ENCODE data around the gene ATP9A.

- TF ChIP-seq CTCF (conservative IDR thresholded peaks at IDR 0.05 in 1 of 2, IDR thresholded peaks at IDR 0.05 in 1 of 2; ENCODE audit: extremely low read depth in 1 of 2, insufficient read depth in 1 of 2, low read depth in 1 of 2, low read length in 2 of 2) (no peak), EZH2 (IDR thresholded peaks at IDR 0.05; ENCODE audit: borderline replicate concordance, low read length) (no peak)
Measured at GRCh38 chr20:51745804-51746203, 22.4 kb downstream of the ATP9A start.

Data from mammary epithelial cell (primary cell).